HG02642 (cell line): ENCODE data around the gene HSPBP1.
A peak's percentile ranks its signal among the peaks of the same experiment; 100 is the strongest.
"Not testable (repeated sequence)": the region's sequence is repeated elsewhere in the genome, so short reads cannot be mapped to it uniquely, and the experiment has no call there.

Experiments used
- ATAC-seq: cut with Tn5 transposase; IDR thresholded peaks from one replicate; pipeline ENCODE4 v1.9.1; 2021; ENCODE audit warnings: mild to moderate bottlenecking; ENCODE audit not compliant: unreplicated experiment, poor library complexity

The HSPBP1 gene

GRCh38 chr19:55279770-55280643 is at the start of gene HSPBP1:
TSS of gene HSPBP1 (minus strand) at chr19:55280110. CDS start at chr19:55279608, 502 bp downstream.
- ATAC-seq, result peak; percentile 81

GRCh38 chr19:55328774-55329318 is 48.9 kb upstream of the HSPBP1 start:
- ATAC-seq, result not testable (repeated sequence)

- no peak for ATAC-seq
Observed at GRCh38 chr19:55325172-55325571, 45.3 kb upstream of the HSPBP1 start, which contains the start of gene TMEM150B. TSS of gene TMEM150B (minus strand) at chr19:55325341. CDS start at chr19:55321036, 4,305 bp downstream.

GRCh38 chr19:55324662-55325061 is 44.8 kb upstream of the HSPBP1 start:
- ATAC-seq, result no peak

- no peak for ATAC-seq
Observed at GRCh38 chr19:55322204-55322885, 42.4 kb upstream of the HSPBP1 start.

GRCh38 chr19:55321466-55322137 is 41.7 kb upstream of the HSPBP1 start:
- no peak for ATAC-seq

GRCh38 chr19:55320844-55321419 is 41.0 kb upstream of the HSPBP1 start:
- no peak for ATAC-seq

GRCh38 chr19:55319785-55320184 is 39.9 kb upstream of the HSPBP1 start:
- ATAC-seq, result no peak

- no peak for ATAC-seq
Observed at GRCh38 chr19:55316646-55317045, 36.7 kb upstream of the HSPBP1 start.

- no peak for ATAC-seq
Observed at GRCh38 chr19:55315956-55316525, 36.1 kb upstream of the HSPBP1 start.

GRCh38 chr19:55314396-55314795 is 34.5 kb upstream of the HSPBP1 start:
- ATAC-seq, result no peak

- ATAC-seq, result no peak
Observed at GRCh38 chr19:55312621-55313512, 33.0 kb upstream of the HSPBP1 start.

- ATAC-seq, result no peak
Observed at GRCh38 chr19:55311797-55312196, 31.9 kb upstream of the HSPBP1 start.

GRCh38 chr19:55311397-55311796 is 31.5 kb upstream of the HSPBP1 start:
- no peak for ATAC-seq

- no peak for ATAC-seq
Observed at GRCh38 chr19:55310498-55310897, 30.6 kb upstream of the HSPBP1 start.

- ATAC-seq, result no peak
Observed at GRCh38 chr19:55309448-55309847, 29.5 kb upstream of the HSPBP1 start.

- ATAC-seq, result no peak
Observed at GRCh38 chr19:55308281-55308680, 28.4 kb upstream of the HSPBP1 start.

- no peak for ATAC-seq
Observed at GRCh38 chr19:55306712-55307111, 26.8 kb upstream of the HSPBP1 start.

- no peak for ATAC-seq
Observed at GRCh38 chr19:55305983-55306562, 26.2 kb upstream of the HSPBP1 start.
